Activated CD4-positive, alpha-beta memory T cell treated with anti-CD3 and anti-CD28 coated beads, Interleukin-2, amount 10 ng/mL, durations not matched to agents 7 days and 5 days (primary cell): ENCODE measurements around the gene GALM. TPM values are rescaled to one million over a fixed set of nuclear protein-coding genes. Genes with fewer than 3 reads are reported as not detected.

ENCODE experiments used
- CTCF ChIA-PET: fragments of 350-600 bp; sonication (Branson Sonifier 250); formaldehyde crosslinking; loops from one replicate; lab custom pipeline; 2021; ENCODE audit warnings: antibody characterized with exemption, inconsistent platforms; lab: Charles Lee
- POLR2A ChIA-PET: fragments of 350-600 bp; sonication (Branson Sonifier 250); formaldehyde crosslinking; loops from one replicate; lab custom pipeline; 2021; ENCODE audit warnings: antibody characterized with exemption; lab: Charles Lee
- DNase-seq: peaks from one replicate; pipeline ENCODE4 v3.0.0-alpha.2; 2020
- H3K27ac Mint-ChIP-seq: one replicate; pipeline ENCODE4 v1.8.0; 2021; ENCODE audit warnings: mild to moderate bottlenecking, mixed read lengths
- H3K27me3 Mint-ChIP-seq: one replicate; pipeline ENCODE4 v1.8.0; 2021; ENCODE audit warnings: mixed read lengths
- H3K36me3 Mint-ChIP-seq: one replicate; pipeline ENCODE4 v1.8.0; 2021; ENCODE audit warnings: low read depth, mixed read lengths
- H3K4me1 Mint-ChIP-seq: one replicate; pipeline ENCODE4 v1.8.0; 2021; ENCODE audit warnings: mixed read lengths
- H3K4me3 Mint-ChIP-seq: one replicate; pipeline ENCODE4 v1.8.0; 2021; ENCODE audit warnings: mild to moderate bottlenecking, mixed read lengths
- H3K9me3 Mint-ChIP-seq: one replicate; pipeline ENCODE4 v1.8.0; 2021; ENCODE audit warnings: mixed read lengths
- total RNA-seq, 2 experiments: library from RNA; stranded (reverse); gene quantifications; one replicate each; pipeline ENCODE4 v1.2.3, GENCODE V29; 2021

Gene GALM
- total RNA-seq: 10 to 100 TPM; 94.7 to 97.4 TPM

- Mint-ChIP-seq H3K36me3 (peaks cover 38% of the 10 kb centered on the region), H3K27ac (peak within 1 kb of the TSS; percentile 97), H3K27me3 (no peaks in the 10 kb centered on the region), H3K9me3 (no peaks in the 10 kb centered on the region), H3K4me1 (peaks cover 71% of the 10 kb centered on the region), H3K4me3 (peak within 1 kb of the TSS; percentile 98)
- peak; percentile 74 for DNase-seq
- ChIA-PET CTCF (interaction anchor here (0.7 to 7.4 kb wide), 18 partner anchors 12 to 544 kb away, joined by 3 to 117 read pairs (median 4); partner anchors contain the start of gene HNRNPLL), POLR2A (interaction anchor here (0.7 to 12.1 kb wide), 25 partner anchors 8 to 579 kb away, joined by 3 to 646 read pairs (median 16); partner anchors contain the start of genes HNRNPLL, SOS1 and SRSF7)
Measured at GRCh38 chr2:38665854-38666555, at the start of gene GALM. Gene GALM, plus strand, starts transcription at chr2:38666114. Its CDS starts 48 bp downstream, at chr2:38666162.

- H3K4me3 Mint-ChIP-seq: no peak overlapping the region
- no peak for DNase-seq
- H3K27me3 Mint-ChIP-seq: no peaks in the 10 kb centered on the region
- ChIA-PET CTCF (interaction anchor here (0.7 to 6.5 kb wide), 6 partner anchors 9 to 49 kb away, joined by 3 to 30 read pairs (median 5); partner anchors contain the start of gene GALM), POLR2A (interaction anchor here (0.9 to 5.8 kb wide), 6 partner anchors 9 to 133 kb away, joined by 3 to 36 read pairs (median 4); partner anchors contain the start of gene SRSF7)
- H3K4me1 Mint-ChIP-seq: peaks cover 46% of the 10 kb centered on the region
- peaks cover 3% of the 10 kb centered on the region for H3K9me3 Mint-ChIP-seq
- H3K27ac Mint-ChIP-seq: no peak overlapping the region
- no peaks in the 10 kb centered on the region for H3K36me3 Mint-ChIP-seq
Measured at GRCh38 chr2:38617301-38617700, 48.6 kb upstream of the GALM start.

GRCh38 chr2:38619458-38620164 lies 46.3 kb upstream of the GALM start:
- Mint-ChIP-seq H3K27ac (no peak overlapping the region), H3K36me3 (no peaks in the 10 kb centered on the region), H3K4me1 (peaks cover 28% of the 10 kb centered on the region), H3K9me3 (peaks cover 3% of the 10 kb centered on the region), H3K27me3 (no peaks in the 10 kb centered on the region), H3K4me3 (no peak overlapping the region)
- DNase-seq: no peak
- POLR2A ChIA-PET: interaction anchor here (1.0 to 1.3 kb wide), 2 partner anchors 15 to 47 kb away, joined by 3 read pairs; no protein-coding TSS in a partner anchor
- CTCF ChIA-PET: interaction anchor here (1.2 kb wide), 1 partner anchor 71 kb away, joined by 3 read pairs; no protein-coding TSS in a partner anchor

- ChIA-PET CTCF (interaction anchor here (1.5 kb wide), 1 partner anchor 16 kb away, joined by 6 read pairs; no protein-coding TSS in a partner anchor), POLR2A (interaction anchor here (0.6 to 1.0 kb wide), 2 partner anchors 14 to 177 kb away, joined by 3 read pairs; no protein-coding TSS in a partner anchor)
- Mint-ChIP-seq H3K27ac (no peak overlapping the region), H3K36me3 (no peaks in the 10 kb centered on the region), H3K4me3 (no peak overlapping the region), H3K27me3 (no peaks in the 10 kb centered on the region), H3K9me3 (peaks cover 3% of the 10 kb centered on the region), H3K4me1 (peaks cover 27% of the 10 kb centered on the region)
- no peak for DNase-seq
Measured at GRCh38 chr2:38620282-38620977, 45.5 kb upstream of the GALM start.

GRCh38 chr2:38621018-38621417 lies 44.9 kb upstream of the GALM start:
- POLR2A ChIA-PET: interaction anchor here (0.6 to 1.0 kb wide), 2 partner anchors 10 to 178 kb away, joined by 3 read pairs; no protein-coding TSS in a partner anchor
- no peak overlapping the region for H3K27ac Mint-ChIP-seq
- CTCF ChIA-PET: interaction anchor here (1.5 kb wide), 1 partner anchor 17 kb away, joined by 6 read pairs; no protein-coding TSS in a partner anchor

GRCh38 chr2:38622210-38622609 lies 43.7 kb upstream of the GALM start:
- ChIA-PET CTCF (no interaction called here), POLR2A (no interaction called here)
- no peak for DNase-seq
- Mint-ChIP-seq H3K4me3 (no peak overlapping the region), H3K27me3 (no peaks in the 10 kb centered on the region), H3K4me1 (peaks cover 32% of the 10 kb centered on the region), H3K27ac (no peak overlapping the region), H3K9me3 (peaks cover 3% of the 10 kb centered on the region), H3K36me3 (peaks cover 4% of the 10 kb centered on the region)

More at GRCh38 chr2:38621018-38621417, 44.9 kb upstream of the GALM start:
- H3K9me3 Mint-ChIP-seq: peaks cover 3% of the 10 kb centered on the region
- no peaks in the 10 kb centered on the region for H3K36me3 Mint-ChIP-seq
- peaks cover 26% of the 10 kb centered on the region for H3K4me1 Mint-ChIP-seq
- H3K4me3 Mint-ChIP-seq: no peak overlapping the region
- H3K27me3 Mint-ChIP-seq: no peaks in the 10 kb centered on the region
- DNase-seq: no peak

- Mint-ChIP-seq H3K9me3 (peaks cover 1% of the 10 kb centered on the region), H3K4me3 (peak overlapping the region; percentile 2), H3K27ac (peak overlapping the region; percentile 69), H3K4me1 (peaks cover 36% of the 10 kb centered on the region), H3K36me3 (peaks cover 4% of the 10 kb centered on the region), H3K27me3 (no peaks in the 10 kb centered on the region)
- DNase-seq: peak; percentile 72
- ChIA-PET CTCF (interaction anchor here (0.5 to 2.1 kb wide), 16 partner anchors 9 to 445 kb away, joined by 3 to 21 read pairs (median 5); partner anchors contain the start of genes GALM and HNRNPLL), POLR2A (interaction anchor here (0.7 to 4.8 kb wide), 19 partner anchors 8 to 125 kb away, joined by 3 to 42 read pairs (median 5); partner anchors contain the start of genes GALM, HNRNPLL and SRSF7)
Measured at GRCh38 chr2:38626326-38627035, 39.4 kb upstream of the GALM start.

GRCh38 chr2:38627391-38627790 lies 38.5 kb upstream of the GALM start:
- POLR2A ChIA-PET: interaction anchor here (0.7 to 4.8 kb wide), 11 partner anchors 12 to 124 kb away, joined by 4 to 42 read pairs (median 14); partner anchors contain the start of genes GALM, HNRNPLL and SRSF7
- no peak overlapping the region for H3K27ac Mint-ChIP-seq
- DNase-seq: no peak
- no peak overlapping the region for H3K4me3 Mint-ChIP-seq
- H3K4me1 Mint-ChIP-seq: peaks cover 35% of the 10 kb centered on the region
- no peaks in the 10 kb centered on the region for H3K27me3 Mint-ChIP-seq
- CTCF ChIA-PET: interaction anchor here (0.7 to 2.1 kb wide), 7 partner anchors 8 to 46 kb away, joined by 3 to 21 read pairs (median 6); partner anchors contain the start of genes GALM and HNRNPLL
- peaks cover 1% of the 10 kb centered on the region for H3K9me3 Mint-ChIP-seq
- peaks cover 4% of the 10 kb centered on the region for H3K36me3 Mint-ChIP-seq

GRCh38 chr2:38629684-38630083 lies 36.2 kb upstream of the GALM start:
- DNase-seq: no peak
- Mint-ChIP-seq H3K27ac (no peak overlapping the region), H3K27me3 (no peaks in the 10 kb centered on the region), H3K4me1 (peaks cover 45% of the 10 kb centered on the region), H3K36me3 (peaks cover 7% of the 10 kb centered on the region), H3K9me3 (peaks cover 1% of the 10 kb centered on the region), H3K4me3 (no peak overlapping the region)
- POLR2A ChIA-PET: no interaction called here
- CTCF ChIA-PET: interaction anchor here (0.9 kb wide), 1 partner anchor 80 kb away, joined by 3 read pairs; no protein-coding TSS in a partner anchor

GRCh38 chr2:38631976-38632375 lies 33.9 kb upstream of the GALM start:
- H3K36me3 Mint-ChIP-seq: peaks cover 11% of the 10 kb centered on the region
- H3K4me3 Mint-ChIP-seq: no peak overlapping the region
- no peaks in the 10 kb centered on the region for H3K27me3 Mint-ChIP-seq
- POLR2A ChIA-PET: interaction anchor here (1.1 kb wide), 1 partner anchor 11 kb away, joined by 3 read pairs; no protein-coding TSS in a partner anchor
- H3K27ac Mint-ChIP-seq: no peak overlapping the region
- peaks cover 45% of the 10 kb centered on the region for H3K4me1 Mint-ChIP-seq
- CTCF ChIA-PET: no interaction called here
- peaks cover 5% of the 10 kb centered on the region for H3K9me3 Mint-ChIP-seq
- DNase-seq: no peak

- peaks cover 10% of the 10 kb centered on the region for H3K36me3 Mint-ChIP-seq
- no peak overlapping the region for H3K27ac Mint-ChIP-seq
- CTCF ChIA-PET: no interaction called here
- H3K4me3 Mint-ChIP-seq: no peak overlapping the region
- peaks cover 6% of the 10 kb centered on the region for H3K9me3 Mint-ChIP-seq
- H3K4me1 Mint-ChIP-seq: peaks cover 37% of the 10 kb centered on the region
- no peak for DNase-seq
- POLR2A ChIA-PET: interaction anchor here (1.1 kb wide), 1 partner anchor 10 kb away, joined by 3 read pairs; no protein-coding TSS in a partner anchor
- no peaks in the 10 kb centered on the region for H3K27me3 Mint-ChIP-seq
Measured at GRCh38 chr2:38632980-38633379, 32.9 kb upstream of the GALM start.
